GM15510 (cell line): ENCODE measurements around the gene PPARD.

ENCODE experiments used
- POLR2A ChIP-seq: IDR thresholded peaks from 3 replicates; pipeline ENCODE4 v1.6.1; 2011; ENCODE audit warnings: borderline replicate concordance; ENCODE audit not compliant: insufficient read length; ENCODE audit errors: extremely low read depth

PPARD gene

GRCh38 chr6:35310265-35310831, 32.0 kb upstream of the PPARD start:
- TF ChIP-seq POLR2A: no peak

GRCh38 chr6:35311390-35312075, 30.8 kb upstream of the PPARD start:
- TF ChIP-seq POLR2A: no peak

DNA sequence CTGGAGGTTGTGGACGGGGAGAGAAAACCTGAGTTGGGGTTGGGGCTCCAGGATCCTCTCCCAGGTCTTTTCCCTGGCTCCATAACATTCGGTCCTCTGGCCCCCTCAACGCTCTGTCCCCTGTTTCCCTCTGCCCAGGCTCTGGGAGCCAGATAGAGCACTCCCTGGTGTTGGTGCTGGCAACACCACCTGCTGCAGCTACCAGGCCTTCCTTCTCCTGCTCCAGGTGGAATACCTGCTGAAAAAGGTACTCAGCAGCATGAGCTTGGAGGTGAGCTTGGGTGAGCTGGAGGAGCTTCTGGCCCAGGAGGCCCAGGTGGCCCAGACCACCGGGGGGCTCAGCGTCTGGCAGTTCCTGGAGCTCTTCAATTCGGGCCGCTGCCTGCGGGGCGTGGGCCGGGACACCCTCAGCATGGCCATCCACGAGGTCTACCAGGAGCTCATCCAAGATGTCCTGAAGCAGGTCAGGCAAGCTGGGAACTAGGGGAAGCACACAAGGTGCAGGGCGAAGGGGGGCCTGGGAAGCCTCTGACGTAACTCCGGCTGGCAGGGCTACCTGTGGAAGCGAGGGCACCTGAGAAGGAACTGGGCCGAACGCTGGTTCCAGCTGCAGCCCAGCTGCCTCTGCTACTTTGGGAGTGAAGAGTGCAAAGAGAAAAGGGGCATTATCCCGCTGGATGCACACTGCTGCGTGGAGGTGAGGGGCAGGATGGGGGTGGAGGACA, 30.1 kb upstream of the PPARD start:
- TF ChIP-seq POLR2A: no peak

DNA sequence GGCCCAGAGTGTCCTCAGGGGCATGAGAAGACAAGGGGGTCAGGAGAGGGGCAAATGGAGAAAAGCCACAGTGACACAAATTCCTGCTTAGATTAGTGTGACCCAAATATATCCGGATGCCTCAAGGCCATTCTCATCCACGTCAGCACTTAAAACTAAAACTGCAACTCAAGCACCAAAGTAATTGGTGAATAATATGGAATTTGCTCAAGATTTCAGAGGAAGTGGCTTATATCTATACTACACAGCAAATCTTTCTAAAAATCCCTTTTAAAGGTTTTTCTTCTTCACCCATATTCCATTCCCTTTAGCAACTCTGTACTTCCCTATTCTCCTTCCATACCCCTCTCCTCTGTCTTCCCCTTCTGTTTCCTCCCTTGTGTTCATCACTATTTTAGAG, 29.6 kb upstream of the PPARD start:
- no peak for TF ChIP-seq POLR2A

DNA sequence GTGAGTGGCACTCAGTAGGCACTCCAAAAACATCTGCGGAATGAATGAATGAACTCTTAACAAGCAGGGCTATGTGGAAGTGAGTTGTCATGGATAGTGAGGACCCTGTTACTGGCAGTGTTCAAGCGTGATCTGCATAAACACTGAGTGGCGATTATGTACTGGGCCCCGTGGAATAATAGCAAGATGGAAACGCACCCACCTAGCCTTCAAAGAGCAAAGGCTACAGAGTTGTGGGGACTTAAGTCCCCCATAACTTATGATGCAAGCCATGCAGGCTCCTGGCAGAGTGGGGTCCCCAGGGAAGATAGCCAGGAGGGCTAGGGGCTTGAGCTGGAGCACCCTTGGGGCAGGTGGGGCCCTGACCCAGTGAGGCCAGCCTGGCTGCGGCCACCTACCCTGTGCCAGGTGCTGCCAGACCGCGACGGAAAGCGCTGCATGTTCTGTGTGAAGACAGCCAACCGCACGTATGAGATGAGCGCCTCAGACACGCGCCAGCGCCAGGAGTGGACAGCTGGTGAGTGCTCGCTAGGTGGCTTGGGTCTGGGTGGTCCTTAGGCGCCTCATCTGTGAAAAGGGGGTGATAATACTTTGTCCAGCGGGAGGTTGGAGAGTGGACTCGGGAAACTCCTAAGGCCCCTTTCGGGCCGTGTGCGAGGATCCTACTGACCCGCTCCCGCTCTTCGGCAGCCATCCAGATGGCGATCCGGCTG, 24.7 kb upstream of the PPARD start:
- TF ChIP-seq POLR2A: no peak

DNA sequence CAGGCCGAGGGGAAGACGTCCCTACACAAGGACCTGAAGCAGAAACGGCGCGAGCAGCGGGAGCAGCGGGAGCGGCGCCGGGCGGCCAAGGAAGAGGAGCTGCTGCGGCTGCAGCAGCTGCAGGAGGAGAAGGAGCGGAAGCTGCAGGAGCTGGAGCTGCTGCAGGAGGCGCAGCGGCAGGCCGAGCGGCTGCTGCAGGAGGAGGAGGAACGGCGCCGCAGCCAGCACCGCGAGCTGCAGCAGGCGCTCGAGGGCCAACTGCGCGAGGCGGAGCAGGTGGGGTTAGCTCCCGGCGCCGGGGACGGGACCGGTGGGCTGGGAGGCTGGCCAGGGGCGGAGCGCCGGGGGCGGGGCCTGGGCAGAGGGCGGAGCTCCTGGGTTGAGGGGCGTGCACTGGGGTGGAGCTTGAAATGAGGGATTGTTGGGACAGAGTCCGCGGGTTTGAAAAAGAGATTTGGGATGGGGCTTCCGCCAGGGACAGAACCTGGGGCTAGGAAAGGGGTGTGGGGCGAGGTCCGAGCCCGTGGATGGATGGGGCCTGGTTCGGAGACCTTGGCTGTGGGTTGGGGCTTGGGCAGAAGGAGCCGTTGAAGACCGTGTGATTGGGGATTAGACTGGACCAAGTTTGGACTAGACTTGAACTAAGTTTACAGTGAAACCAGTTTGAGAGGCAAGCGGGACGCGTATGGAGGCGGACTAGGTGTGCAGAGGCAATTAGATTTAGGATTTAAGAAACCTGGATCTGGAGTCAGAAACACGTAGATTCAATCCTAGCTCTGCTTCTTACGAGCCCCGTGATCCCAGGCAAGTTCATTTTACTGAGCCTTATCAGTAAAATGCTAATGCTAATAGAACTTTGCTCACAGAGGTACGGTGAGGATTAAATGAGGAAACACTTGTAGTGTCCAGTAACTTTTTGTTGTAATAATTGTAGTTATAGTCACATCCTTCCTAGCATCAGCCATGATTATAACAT, 23.9 kb upstream of the PPARD start:
- TF ChIP-seq POLR2A: no peak

- no peak for TF ChIP-seq POLR2A
Observed at GRCh38 chr6:35319346-35320030, 22.9 kb upstream of the PPARD start.

DNA sequence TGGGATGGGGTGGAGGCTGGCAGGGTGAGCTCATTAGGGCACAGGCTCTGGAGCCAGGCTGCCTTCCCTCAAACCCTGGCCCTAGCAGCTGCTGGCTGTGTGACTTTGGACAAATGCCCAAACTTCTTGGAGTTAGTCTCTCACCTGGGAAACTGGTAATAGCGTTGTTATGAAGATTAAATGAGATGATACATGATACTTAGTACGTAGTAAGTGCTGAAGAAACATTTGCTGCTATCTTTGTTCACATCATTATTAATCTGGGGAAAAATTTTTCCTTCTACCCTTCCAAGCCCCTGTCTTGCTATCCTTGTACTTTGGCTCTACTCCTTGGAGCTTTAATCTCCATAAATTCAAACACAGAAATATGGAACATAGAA, 22.3 kb upstream of the PPARD start:
- TF ChIP-seq POLR2A: no peak

- no peak for TF ChIP-seq POLR2A
Observed at GRCh38 chr6:35321091-35321490, 21.3 kb upstream of the PPARD start.

GRCh38 chr6:35327349-35328027, 14.9 kb upstream of the PPARD start:
- TF ChIP-seq POLR2A: no peak

DNA sequence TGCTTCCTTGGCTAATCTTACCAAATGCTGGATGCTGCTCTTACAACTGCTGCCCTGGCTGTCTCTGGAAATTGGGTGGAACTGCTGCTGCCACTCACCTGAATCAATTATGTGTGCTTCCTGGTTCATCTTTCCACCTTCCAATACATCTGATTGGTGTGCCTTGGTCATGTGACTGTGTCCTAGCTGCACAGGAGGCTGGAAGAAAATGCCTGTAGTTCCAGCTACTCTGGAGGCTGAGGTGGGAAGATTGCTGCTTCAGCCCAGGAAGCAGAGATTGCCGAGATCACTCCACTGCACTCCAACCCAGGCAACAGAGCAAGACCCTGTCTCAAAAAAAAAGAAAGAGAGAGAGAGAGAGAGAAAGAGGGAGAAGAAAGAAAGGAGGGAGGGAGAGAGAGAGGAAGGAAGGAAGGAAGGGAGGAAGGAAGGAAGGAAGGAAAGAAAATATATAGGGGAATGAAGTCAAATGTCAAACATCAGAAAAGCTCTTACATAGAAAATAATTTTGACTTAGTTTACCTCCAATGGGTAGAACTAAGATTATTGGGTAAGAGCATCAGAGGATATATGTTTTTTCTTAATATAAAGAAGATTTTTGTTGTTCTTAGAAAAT, 14.1 kb upstream of the PPARD start:
- no peak for TF ChIP-seq POLR2A

- TF ChIP-seq POLR2A: no peak
Observed at GRCh38 chr6:35330541-35331119, 11.7 kb upstream of the PPARD start.
